HG03469 (cell line): ENCODE measurements around the gene AREG.
A peak's percentile ranks its signal among the peaks of the same experiment; 100 is the strongest.
"Not testable (repeated sequence)": the region's sequence is repeated elsewhere in the genome, so short reads cannot be mapped to it uniquely, and the experiment has no call there.

Source experiments
- ATAC-seq: cut with Tn5 transposase; IDR thresholded peaks from one replicate; pipeline ENCODE4 v1.9.1; 2021; ENCODE audit warnings: mild to moderate bottlenecking, moderate library complexity, moderate number of reproducible peaks; ENCODE audit not compliant: unreplicated experiment

Gene AREG, protein sequence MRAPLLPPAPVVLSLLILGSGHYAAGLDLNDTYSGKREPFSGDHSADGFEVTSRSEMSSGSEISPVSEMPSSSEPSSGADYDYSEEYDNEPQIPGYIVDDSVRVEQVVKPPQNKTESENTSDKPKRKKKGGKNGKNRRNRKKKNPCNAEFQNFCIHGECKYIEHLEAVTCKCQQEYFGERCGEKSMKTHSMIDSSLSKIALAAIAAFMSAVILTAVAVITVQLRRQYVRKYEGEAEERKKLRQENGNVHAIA

DNA sequence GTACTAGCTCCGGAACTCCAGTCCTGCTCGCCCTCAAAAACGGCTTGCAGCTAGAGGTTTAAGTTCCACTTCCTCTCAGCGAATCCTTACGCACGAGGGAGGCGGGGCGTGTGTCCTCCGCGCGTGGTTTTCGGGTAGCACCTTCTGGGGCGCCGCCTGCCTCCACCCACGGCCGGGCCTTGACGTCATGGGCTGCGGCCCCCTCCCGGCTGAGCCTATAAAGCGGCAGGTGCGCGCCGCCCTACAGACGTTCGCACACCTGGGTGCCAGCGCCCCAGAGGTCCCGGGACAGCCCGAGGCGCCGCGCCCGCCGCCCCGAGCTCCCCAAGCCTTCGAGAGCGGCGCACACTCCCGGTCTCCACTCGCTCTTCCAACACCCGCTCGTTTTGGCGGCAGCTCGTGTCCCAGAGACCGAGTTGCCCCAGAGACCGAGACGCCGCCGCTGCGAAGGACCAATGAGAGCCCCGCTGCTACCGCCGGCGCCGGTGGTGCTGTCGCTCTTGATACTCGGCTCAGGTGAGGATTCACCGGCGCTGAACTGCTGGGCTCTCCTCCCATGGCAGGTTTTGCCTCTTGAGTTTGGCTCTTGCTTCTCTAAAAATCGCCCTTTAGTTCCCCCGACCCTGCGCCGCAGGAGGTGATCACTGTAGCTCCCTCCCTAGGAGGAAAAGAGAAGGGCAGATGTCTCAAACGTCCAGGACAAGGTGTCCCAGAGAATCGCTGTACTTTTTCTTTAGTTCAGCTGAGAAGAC is at the start of gene AREG:
AREG (plus strand) TSS at position 246 of the 752 bp plus-strand sequence; CDS start at position 456, 210 bp downstream.
- ATAC-seq: peak; percentile 83

GRCh38 chr4:74395633-74396032 is 49.3 kb upstream of the AREG start:
- ATAC-seq: no peak

GRCh38 chr4:74397748-74398426 is 47.0 kb upstream of the AREG start:
- ATAC-seq: no peak

DNA sequence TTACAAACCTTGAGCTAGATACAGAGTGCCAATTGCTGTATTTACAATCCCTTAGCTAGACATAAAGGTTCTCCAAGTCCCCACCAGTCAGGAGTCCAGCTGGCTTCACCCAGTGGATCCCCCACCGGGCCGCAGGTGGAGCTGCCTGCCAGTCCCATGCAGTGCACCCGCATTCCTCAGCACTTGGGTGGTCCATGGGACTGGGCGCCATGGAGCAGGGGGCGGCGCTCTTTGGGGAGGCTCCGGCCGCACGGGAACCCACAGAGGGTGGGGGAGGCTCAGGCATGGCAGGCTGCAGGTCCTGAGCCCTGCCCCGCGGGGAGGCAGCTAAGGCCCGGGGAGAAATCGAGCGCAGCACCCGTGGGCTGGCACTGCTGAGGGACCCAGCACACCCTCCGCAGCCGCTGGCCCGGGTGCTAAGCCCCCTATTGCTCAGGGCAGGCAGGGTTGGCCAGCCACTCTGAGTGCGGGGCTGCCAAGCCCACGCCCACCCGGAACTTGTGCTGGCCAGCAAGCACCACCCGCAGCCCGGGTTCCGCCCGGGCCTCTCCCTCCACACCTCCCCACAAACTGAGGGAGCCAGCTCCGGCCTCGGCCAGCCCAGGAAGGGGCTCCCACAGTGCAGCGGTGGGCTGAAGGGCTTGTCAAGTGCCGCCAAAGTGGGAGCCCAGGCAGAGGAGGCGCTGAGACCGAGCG is 45.9 kb upstream of the AREG start:
- not testable (repeated sequence) for ATAC-seq

- ATAC-seq: no peak
Observed at GRCh38 chr4:74400395-74400794, 44.5 kb upstream of the AREG start.

DNA sequence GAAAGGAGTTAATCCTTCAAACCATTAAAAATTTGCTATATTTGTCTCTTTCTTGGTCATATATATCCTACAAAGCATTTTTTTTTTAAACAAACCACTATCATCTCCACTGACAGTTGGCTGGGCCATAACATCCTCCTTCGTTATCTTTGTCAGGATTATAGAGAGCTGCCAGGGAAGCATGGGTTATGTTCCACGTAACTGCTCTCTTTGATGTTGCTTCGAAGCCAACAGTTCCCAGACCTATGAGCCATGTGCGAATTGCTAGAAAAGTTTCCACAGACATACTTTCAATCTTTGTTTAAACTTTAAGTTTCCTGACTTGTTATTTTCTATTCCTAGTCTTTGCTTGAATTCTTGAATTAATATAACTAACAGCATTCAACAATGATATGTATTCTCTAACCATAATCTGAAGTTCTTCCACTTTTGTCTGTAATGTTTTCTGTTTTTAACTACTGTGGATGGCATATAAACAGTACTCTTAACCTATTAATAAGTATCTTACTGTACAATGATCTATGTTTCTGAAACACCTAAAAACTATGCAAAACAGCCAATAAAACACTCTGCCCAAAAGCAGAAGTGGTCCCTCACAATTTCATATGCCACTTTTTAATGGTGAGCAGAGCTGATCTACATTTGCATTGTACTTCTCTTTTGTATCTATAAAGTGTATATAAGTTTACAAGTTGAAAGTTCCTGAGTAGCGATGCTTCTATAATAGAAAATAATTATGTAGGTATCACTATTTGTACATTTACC is 42.1 kb upstream of the AREG start:
- ATAC-seq: peak; percentile 95

GRCh38 chr4:74407891-74408290 is 37.0 kb upstream of the AREG start:
- ATAC-seq: no peak

GRCh38 chr4:74408639-74409038 is 36.3 kb upstream of the AREG start:
- no peak for ATAC-seq

GRCh38 chr4:74410272-74410671 is 34.7 kb upstream of the AREG start:
- ATAC-seq: no peak

DNA sequence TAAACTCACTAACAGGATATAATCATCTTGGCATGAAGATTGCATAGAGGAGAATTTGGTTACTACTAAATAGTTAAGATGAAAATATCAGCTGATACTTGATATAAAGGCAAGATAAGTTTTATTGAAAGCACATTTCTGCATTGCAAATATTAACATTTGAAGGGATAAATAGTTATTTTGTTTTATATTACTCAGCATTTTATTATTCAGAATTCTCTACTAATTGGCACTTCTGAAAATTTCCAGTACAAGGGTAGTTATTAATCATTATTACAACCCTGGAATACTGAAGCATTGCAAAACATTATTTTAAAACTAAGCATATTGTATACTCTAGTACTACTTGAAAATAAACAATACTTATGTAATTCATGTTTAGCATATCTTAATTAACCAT is 32.7 kb upstream of the AREG start:
- ATAC-seq: no peak

- ATAC-seq: no peak
Observed at GRCh38 chr4:74413265-74413664, 31.7 kb upstream of the AREG start.

GRCh38 chr4:74414149-74414809 is 30.7 kb upstream of the AREG start:
- ATAC-seq: no peak

DNA sequence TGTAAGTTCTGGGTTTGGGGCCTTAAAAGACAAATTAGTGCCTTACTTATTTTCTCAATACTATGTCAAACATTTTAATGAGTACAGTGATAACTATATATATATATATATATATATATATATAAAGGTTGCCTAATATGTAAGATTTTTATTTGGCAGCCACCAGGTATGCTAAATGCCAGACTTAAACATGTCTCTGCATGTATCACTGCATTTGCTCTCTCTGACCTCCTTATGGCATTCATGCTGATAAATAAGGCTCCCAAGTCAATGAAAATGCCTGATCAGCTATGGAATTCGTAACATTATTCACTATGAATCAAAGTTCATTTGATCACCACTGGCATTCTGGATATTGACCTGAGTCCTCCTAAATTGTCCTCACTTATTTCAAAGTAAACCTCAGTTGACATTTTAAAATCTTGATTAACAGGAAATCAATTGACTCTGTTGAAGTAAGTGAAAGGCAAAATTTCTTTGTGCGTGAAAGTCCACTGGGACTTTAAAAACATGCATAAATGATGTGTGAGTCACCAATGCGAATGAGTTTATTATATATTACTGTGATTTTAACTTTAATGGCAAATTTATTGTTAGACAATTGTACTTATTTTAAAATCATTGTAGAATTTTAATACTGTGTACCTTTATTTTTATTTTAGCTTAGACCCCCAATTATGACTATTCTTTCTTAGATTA is 29.2 kb upstream of the AREG start:
- ATAC-seq: no peak

GRCh38 chr4:74418063-74418670 is 26.8 kb upstream of the AREG start:
- no peak for ATAC-seq

DNA sequence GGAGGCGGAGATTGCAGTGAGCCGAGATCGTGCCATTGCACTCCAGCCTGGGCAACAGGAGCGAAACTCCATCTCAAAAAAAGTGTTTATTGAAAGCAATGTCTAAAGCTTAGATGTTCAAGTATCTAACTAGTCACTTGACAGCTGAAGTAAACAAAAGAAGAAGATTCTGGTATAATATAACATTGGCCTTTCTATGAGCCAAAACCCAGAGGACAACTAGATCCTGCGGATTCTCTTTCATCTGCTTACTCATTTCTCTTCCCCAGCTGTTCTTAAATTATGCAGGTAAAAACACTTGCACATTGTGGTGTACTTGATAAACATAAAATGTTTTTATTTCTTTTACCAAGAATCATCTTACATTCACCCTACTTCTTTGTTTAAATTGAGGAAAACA is 24.1 kb upstream of the AREG start:
- ATAC-seq: no peak

- ATAC-seq: no peak
Observed at GRCh38 chr4:74423104-74423503, 21.8 kb upstream of the AREG start.

- ATAC-seq: no peak
Observed at GRCh38 chr4:74424111-74424510, 20.8 kb upstream of the AREG start.

GRCh38 chr4:74426101-74426500 is 18.8 kb upstream of the AREG start:
- ATAC-seq: no peak

GRCh38 chr4:74428276-74428675 is 16.7 kb upstream of the AREG start:
- no peak for ATAC-seq
